Esophagus muscularis mucosa (tissue), 4 donors: Measurements from ENCODE around the gene LMO7.

Experiments used
- CTCF ChIP-seq, 3 experiments: fragments of 200-600 bp in 2 of 3; fragments of 450-650 bp in 1 of 3; sonication (generic) in 2 of 3; IDR thresholded peaks; one replicate each; pipeline ENCODE4 v1.5.1; 2017 to 2019; ENCODE audit warnings: antibody characterized with exemption in 3 of 3, mild to moderate bottlenecking in 2 of 3, moderate library complexity in 1 of 3
- EP300 ChIP-seq: sonication (generic); formaldehyde crosslinking; IDR thresholded peaks from one replicate; pipeline ENCODE4 v1.6.1; 2017; ENCODE audit warnings: antibody characterized with exemption
- POLR2A ChIP-seq: fragments of 450-650 bp; IDR thresholded peaks from one replicate; pipeline ENCODE4 v1.6.1; 2017; ENCODE audit warnings: antibody characterized with exemption, moderate library complexity, mild to moderate bottlenecking, low read depth
- POLR2AphosphoS5 ChIP-seq, 2 donors: sonication (generic); formaldehyde crosslinking; IDR thresholded peaks; one replicate each; pipeline ENCODE4 v1.6.1; 2017; ENCODE audit warnings: antibody characterized with exemption in 2 of 2

GRCh38 chr13:75703769-75704168 is 67.6 kb downstream of the LMO7 start:
- TF ChIP-seq EP300 (no peak), POLR2AphosphoS5 (IDR thresholded peaks at IDR 0.05) (no peak), CTCF (IDR thresholded peaks at IDR 0.05) (no peak), POLR2A (no peak)
